SK-N-SH treated with all-trans-retinoic acid at 6 μM for 48 hours (cell line): ENCODE data around the gene LEMD2.

Experiments used
- ATAC-seq: fragments of 200-7000 bp; cut with Tn5 transposase; 3 replicates; pipeline ENCODE4 v1.9.1; 2020; ENCODE audit warnings: mild to moderate bottlenecking, moderate library complexity
- ARNTL ChIP-seq: fragments of 450-650 bp; formaldehyde crosslinking; IDR thresholded peaks from 2 replicates; pipeline ENCODE4 v1.5.0; 2020; ENCODE audit warnings: low read depth, mild to moderate bottlenecking, moderate library complexity, borderline replicate concordance
- CSDC2 ChIP-seq: fragments of 250-450 bp; sonication (Bioruptor Pico); IDR thresholded peaks from 2 replicates; pipeline ENCODE4 v1.5.0; 2020; ENCODE audit warnings: mild to moderate bottlenecking, moderate library complexity
- GLIS3 ChIP-seq: fragments of 250-450 bp; sonication (Bioruptor Pico); IDR thresholded peaks from 2 replicates; pipeline ENCODE4 v1.5.0; 2020; ENCODE audit warnings: mild to moderate bottlenecking, moderate library complexity
- ISL1 ChIP-seq: fragments of 250-450 bp; sonication (Bioruptor Pico); IDR thresholded peaks from 2 replicates; pipeline ENCODE4 v2.1.2; 2022; ENCODE audit warnings: mild to moderate bottlenecking, moderate library complexity
- OSR1 ChIP-seq: fragments of 250-450 bp; sonication (Bioruptor Pico); IDR thresholded peaks from 2 replicates; pipeline ENCODE4 v1.8.0; 2022; ENCODE audit warnings: moderate library complexity, mild to moderate bottlenecking, inconsistent platforms
- PPARA ChIP-seq: fragments of 250-450 bp; sonication (Bioruptor Pico); IDR thresholded peaks from 2 replicates; pipeline ENCODE4 v1.5.0; 2020; ENCODE audit warnings: mild to moderate bottlenecking, borderline replicate concordance
- SNAI2 ChIP-seq: fragments of 250-450 bp; sonication (Bioruptor Pico); IDR thresholded peaks from 2 replicates; pipeline ENCODE4 v1.5.0; 2020; ENCODE audit warnings: mild to moderate bottlenecking, moderate library complexity
- TCF4 ChIP-seq: fragments of 250-450 bp; sonication (Bioruptor Pico); IDR thresholded peaks from 2 replicates; pipeline ENCODE4 v1.8.0; 2021; ENCODE audit warnings: mild to moderate bottlenecking, moderate library complexity, borderline replicate concordance
- TOX ChIP-seq: fragments of 250-450 bp; sonication (Bioruptor Pico); IDR thresholded peaks from 2 replicates; pipeline ENCODE4 v1.8.0; 2021; ENCODE audit warnings: mild to moderate bottlenecking, moderate library complexity, borderline replicate concordance
- ZC3H10 ChIP-seq: fragments of 250-450 bp; sonication (Bioruptor Pico); IDR thresholded peaks from 2 replicates; pipeline ENCODE4 v1.5.1; 2021; ENCODE audit warnings: mild to moderate bottlenecking, moderate library complexity
- ZFP3 ChIP-seq: fragments of 250-450 bp; sonication (Bioruptor Pico); IDR thresholded peaks from 2 replicates; pipeline ENCODE4 v1.5.0; 2020; ENCODE audit warnings: mild to moderate bottlenecking, moderate library complexity
- ZFP30 ChIP-seq: fragments of 450-650 bp; formaldehyde crosslinking; IDR thresholded peaks from 2 replicates; pipeline ENCODE4 v1.5.0; 2022; ENCODE audit warnings: mild to moderate bottlenecking, moderate library complexity
- ZNF565 ChIP-seq: fragments of 450-650 bp; formaldehyde crosslinking; conservative IDR thresholded peaks from 2 replicates; pipeline ENCODE4 v1.5.0; 2020; ENCODE audit warnings: low read depth, mild to moderate bottlenecking, moderate library complexity
- ZNF70 ChIP-seq: fragments of 450-650 bp; formaldehyde crosslinking; IDR thresholded peaks from 2 replicates; pipeline ENCODE4 v1.5.0; 2020; ENCODE audit warnings: mild to moderate bottlenecking, moderate library complexity
- ZNF8 ChIP-seq: fragments of 450-650 bp; formaldehyde crosslinking; IDR thresholded peaks from 2 replicates; pipeline ENCODE4 v1.5.0; 2020; ENCODE audit warnings: mild to moderate bottlenecking, moderate library complexity
- TF ChIP-seq, protein P1 (sequence below): fragments of 250-450 bp; sonication (Bioruptor Pico); IDR thresholded peaks from 2 replicates; pipeline ENCODE4 v1.5.0; 2020; ENCODE audit warnings: mild to moderate bottlenecking, moderate library complexity
- TF ChIP-seq, protein P2 (sequence below): fragments of 250-450 bp; sonication (Bioruptor Pico); IDR thresholded peaks from 2 replicates; pipeline ENCODE4 v1.8.0; 2020; ENCODE audit warnings: mild to moderate bottlenecking, moderate library complexity, borderline replicate concordance
- TF ChIP-seq, protein P3 (sequence below): fragments of 250-450 bp; sonication (Bioruptor Pico); IDR thresholded peaks from 2 replicates; pipeline ENCODE4 v1.5.1; 2021; ENCODE audit warnings: mild to moderate bottlenecking, moderate library complexity
- TF ChIP-seq, protein P4 (sequence below): fragments of 250-450 bp; sonication (Bioruptor Pico); IDR thresholded peaks from 2 replicates; pipeline ENCODE4 v1.8.0; 2021; ENCODE audit warnings: low read depth, mild to moderate bottlenecking, moderate library complexity, borderline replicate concordance
- TF ChIP-seq, protein P5 (sequence below): fragments of 250-450 bp; sonication (Bioruptor Pico); IDR thresholded peaks from 2 replicates; pipeline ENCODE4 v1.5.1; 2020; ENCODE audit warnings: low read depth, mild to moderate bottlenecking, moderate library complexity

LEMD2 gene

DNA sequence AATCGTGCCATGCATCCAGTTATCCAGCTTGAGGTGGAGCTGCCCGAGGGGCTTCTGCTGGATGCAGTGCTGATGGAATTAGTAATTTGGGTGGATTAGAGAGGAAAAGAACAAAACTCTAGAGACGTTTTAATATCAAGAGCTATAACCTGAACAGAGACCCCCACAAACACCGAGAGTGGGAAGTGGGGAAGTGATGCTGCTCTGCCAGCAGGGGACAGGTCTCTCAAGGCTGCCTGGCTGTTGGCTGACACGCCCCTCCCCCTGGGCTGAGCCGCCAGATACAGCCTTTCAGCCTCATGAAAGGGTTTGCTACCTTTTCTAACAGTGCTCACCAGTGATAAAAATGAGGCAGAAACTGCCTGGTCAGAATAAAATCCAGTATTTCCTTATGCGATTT lies 9.6 kb downstream of the LEMD2 start:
- TF ChIP-seq OSR1 (CRISPR knock-in tag) (no peak), ISL1 (no peak), GLIS3 (CRISPR knock-in tag) (no peak), TCF4 (CRISPR knock-in tag) (no peak), TOX (CRISPR knock-in tag) (no peak)
- ATAC-seq = no peak

DNA sequence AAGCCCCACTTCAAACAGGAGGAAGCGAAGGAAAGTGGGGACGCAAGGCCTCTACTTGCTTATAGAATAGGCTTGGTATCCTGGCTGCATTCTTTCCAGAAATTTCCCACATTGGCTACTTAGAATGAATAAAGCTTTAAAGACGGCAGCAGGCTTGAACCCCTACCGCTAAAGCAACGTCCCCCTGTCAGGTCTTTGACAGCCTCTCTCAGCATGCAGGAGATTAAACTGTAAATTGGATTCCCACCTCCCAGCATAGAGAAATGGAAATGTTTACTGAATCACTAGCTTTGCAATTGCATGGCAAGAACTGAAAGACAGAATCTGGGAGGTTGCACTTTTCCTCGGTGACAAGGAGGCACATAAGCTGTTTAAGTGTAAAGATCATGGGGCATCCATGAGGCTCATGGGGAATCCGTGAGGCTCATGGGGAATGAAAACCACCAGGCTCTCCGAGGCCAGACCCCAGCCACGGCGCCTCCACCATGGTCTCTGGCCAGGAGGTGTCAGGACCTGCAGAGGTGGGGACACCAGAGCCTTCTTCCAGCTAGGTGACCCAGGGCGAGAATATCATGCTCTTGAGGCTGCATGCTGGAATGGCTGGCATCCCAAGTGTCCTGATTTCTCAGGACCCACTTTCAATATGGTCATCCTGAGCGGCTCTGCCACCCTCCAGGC lies 10.3 kb downstream of the LEMD2 start:
- TF ChIP-seq, protein P1, sequence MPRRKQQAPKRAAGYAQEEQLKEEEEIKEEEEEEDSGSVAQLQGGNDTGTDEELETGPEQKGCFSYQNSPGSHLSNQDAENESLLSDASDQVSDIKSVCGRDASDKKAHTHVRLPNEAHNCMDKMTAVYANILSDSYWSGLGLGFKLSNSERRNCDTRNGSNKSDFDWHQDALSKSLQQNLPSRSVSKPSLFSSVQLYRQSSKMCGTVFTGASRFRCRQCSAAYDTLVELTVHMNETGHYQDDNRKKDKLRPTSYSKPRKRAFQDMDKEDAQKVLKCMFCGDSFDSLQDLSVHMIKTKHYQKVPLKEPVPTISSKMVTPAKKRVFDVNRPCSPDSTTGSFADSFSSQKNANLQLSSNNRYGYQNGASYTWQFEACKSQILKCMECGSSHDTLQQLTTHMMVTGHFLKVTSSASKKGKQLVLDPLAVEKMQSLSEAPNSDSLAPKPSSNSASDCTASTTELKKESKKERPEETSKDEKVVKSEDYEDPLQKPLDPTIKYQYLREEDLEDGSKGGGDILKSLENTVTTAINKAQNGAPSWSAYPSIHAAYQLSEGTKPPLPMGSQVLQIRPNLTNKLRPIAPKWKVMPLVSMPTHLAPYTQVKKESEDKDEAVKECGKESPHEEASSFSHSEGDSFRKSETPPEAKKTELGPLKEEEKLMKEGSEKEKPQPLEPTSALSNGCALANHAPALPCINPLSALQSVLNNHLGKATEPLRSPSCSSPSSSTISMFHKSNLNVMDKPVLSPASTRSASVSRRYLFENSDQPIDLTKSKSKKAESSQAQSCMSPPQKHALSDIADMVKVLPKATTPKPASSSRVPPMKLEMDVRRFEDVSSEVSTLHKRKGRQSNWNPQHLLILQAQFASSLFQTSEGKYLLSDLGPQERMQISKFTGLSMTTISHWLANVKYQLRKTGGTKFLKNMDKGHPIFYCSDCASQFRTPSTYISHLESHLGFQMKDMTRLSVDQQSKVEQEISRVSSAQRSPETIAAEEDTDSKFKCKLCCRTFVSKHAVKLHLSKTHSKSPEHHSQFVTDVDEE = no peak
- no peak for TF ChIP-seq TOX (CRISPR knock-in tag)
- TF ChIP-seq, protein P2, sequence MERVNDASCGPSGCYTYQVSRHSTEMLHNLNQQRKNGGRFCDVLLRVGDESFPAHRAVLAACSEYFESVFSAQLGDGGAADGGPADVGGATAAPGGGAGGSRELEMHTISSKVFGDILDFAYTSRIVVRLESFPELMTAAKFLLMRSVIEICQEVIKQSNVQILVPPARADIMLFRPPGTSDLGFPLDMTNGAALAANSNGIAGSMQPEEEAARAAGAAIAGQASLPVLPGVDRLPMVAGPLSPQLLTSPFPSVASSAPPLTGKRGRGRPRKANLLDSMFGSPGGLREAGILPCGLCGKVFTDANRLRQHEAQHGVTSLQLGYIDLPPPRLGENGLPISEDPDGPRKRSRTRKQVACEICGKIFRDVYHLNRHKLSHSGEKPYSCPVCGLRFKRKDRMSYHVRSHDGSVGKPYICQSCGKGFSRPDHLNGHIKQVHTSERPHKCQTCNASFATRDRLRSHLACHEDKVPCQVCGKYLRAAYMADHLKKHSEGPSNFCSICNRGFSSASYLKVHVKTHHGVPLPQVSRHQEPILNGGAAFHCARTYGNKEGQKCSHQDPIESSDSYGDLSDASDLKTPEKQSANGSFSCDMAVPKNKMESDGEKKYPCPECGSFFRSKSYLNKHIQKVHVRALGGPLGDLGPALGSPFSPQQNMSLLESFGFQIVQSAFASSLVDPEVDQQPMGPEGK = no peak
- no peak for ATAC-seq

DNA sequence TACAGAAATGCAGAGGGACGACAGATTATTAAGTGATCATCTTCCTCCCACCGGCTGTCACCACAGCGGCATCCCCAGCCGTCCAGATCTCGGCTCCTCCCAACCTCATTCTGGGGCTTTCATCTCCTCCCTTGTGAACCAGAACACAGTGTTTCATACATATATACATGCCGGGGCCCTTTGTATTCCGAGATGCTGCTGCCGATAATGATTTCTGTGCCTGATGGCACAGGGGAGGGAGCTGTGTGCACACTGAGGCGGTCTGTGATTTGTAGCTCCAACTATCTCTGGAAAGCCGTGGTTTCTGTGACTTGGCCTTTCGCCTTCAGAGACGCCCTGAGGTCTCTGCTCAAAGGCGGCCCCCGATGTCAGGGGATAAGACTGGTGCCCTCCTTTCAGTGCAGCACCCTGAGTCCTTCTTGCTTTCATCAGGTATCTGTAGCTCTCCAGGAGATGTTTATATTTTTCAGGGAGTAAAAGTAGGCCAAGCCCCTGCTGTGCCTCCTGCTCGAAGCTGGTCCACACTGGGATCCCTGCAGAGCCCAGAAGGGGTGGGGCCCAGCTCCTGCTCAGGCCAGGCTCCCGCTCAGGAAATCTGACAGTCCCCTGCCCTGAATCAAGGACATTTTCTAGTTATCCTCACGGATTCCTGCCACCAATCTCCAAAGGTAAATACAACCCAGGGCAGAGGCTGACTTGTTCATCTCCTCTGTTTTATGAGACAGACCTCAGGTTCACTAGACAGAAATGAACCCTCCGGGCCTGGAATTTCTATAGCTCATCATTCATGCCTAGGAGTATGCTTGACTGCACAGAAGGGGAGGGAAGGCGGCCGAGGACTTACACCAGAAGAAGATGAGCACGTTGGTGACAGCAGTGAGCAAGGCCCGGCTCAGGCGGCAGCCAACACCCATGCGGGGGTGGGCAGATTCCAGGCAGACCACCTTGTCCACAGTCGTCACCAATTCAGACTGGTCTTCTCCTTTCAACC lies 11.2 kb downstream of the LEMD2 start:
- no peak for TF ChIP-seq ZFP30 (CRISPR knock-in tag)
- TF ChIP-seq ZNF565 = no peak
- no peak for TF ChIP-seq PPARA (CRISPR knock-in tag)
- no peak for TF ChIP-seq ARNTL
- no peak for TF ChIP-seq TOX (CRISPR knock-in tag)
- TF ChIP-seq, protein P2 = no peak
- TF ChIP-seq TCF4 (CRISPR knock-in tag) = no peak
- TF ChIP-seq ZNF70 (CRISPR knock-in tag) = no peak
- TF ChIP-seq, protein P3, sequence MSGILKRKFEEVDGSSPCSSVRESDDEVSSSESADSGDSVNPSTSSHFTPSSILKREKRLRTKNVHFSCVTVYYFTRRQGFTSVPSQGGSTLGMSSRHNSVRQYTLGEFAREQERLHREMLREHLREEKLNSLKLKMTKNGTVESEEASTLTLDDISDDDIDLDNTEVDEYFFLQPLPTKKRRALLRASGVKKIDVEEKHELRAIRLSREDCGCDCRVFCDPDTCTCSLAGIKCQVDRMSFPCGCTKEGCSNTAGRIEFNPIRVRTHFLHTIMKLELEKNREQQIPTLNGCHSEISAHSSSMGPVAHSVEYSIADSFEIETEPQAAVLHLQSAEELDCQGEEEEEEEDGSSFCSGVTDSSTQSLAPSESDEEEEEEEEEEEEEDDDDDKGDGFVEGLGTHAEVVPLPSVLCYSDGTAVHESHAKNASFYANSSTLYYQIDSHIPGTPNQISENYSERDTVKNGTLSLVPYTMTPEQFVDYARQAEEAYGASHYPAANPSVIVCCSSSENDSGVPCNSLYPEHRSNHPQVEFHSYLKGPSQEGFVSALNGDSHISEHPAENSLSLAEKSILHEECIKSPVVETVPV (CRISPR knock-in tag) = no peak
- ATAC-seq = no peak

DNA sequence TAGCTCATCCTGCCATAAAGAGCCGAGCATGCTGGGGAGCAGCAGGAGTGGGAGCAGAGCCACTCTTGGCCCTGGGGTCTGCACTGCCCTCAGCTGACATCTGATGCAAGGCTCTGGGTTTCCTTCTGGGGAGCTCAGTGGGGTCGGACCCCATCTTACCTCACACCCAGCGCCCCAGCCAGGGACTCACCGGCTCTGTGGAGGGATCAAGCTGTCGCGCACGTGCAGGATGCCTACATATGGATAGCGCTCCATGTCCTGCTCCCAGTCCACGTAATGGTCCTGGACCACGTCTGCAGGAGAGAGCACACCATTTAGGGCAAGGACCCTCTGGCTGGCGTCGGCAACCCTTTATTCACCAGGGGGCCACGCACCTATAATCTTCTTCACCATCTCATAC lies 12.2 kb downstream of the LEMD2 start:
- ATAC-seq = no peak

More for the DNA sequence above, 12.2 kb downstream of the LEMD2 start:
- TF ChIP-seq, protein P4, sequence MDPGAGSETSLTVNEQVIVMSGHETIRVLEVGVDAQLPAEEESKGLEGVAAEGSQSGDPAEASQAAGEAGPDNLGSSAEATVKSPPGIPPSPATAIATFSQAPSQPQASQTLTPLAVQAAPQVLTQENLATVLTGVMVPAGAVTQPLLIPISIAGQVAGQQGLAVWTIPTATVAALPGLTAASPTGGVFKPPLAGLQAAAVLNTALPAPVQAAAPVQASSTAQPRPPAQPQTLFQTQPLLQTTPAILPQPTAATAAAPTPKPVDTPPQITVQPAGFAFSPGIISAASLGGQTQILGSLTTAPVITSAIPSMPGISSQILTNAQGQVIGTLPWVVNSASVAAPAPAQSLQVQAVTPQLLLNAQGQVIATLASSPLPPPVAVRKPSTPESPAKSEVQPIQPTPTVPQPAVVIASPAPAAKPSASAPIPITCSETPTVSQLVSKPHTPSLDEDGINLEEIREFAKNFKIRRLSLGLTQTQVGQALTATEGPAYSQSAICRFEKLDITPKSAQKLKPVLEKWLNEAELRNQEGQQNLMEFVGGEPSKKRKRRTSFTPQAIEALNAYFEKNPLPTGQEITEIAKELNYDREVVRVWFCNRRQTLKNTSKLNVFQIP (CRISPR knock-in tag) = no peak
- no peak for TF ChIP-seq ZNF8
- no peak for TF ChIP-seq ARNTL
- no peak for TF ChIP-seq CSDC2 (CRISPR knock-in tag)
- TF ChIP-seq ZFP30 (CRISPR knock-in tag) = no peak
- TF ChIP-seq OSR1 (CRISPR knock-in tag) = no peak
- TF ChIP-seq ZNF565 = no peak
- TF ChIP-seq ZC3H10 = no peak
- TF ChIP-seq SNAI2 (CRISPR knock-in tag) = no peak
- no peak for TF ChIP-seq ZFP3 (CRISPR knock-in tag)
- no peak for TF ChIP-seq ZNF70 (CRISPR knock-in tag)
- no peak for TF ChIP-seq ISL1
- TF ChIP-seq, protein P5, sequence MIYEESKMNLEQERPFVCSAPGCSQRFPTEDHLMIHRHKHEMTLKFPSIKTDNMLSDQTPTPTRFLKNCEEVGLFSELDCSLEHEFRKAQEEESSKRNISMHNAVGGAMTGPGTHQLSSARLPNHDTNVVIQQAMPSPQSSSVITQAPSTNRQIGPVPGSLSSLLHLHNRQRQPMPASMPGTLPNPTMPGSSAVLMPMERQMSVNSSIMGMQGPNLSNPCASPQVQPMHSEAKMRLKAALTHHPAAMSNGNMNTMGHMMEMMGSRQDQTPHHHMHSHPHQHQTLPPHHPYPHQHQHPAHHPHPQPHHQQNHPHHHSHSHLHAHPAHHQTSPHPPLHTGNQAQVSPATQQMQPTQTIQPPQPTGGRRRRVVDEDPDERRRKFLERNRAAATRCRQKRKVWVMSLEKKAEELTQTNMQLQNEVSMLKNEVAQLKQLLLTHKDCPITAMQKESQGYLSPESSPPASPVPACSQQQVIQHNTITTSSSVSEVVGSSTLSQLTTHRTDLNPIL (CRISPR knock-in tag) = no peak
